Endothelial cell of umbilical vein (primary cell): ENCODE results near the gene GPSM1. TPM values are rescaled to one million over a fixed set of nuclear protein-coding genes. Genes with fewer than 3 reads are reported as not detected.

ENCODE experiments used
- BruUV-seq: library from RNA; stranded (reverse); fragments of 400-500 nt; replicated peaks from 2 replicates; lab custom pipeline; 2021; lab: Mats Ljungman, UMichigan
- CTCF ChIA-PET: fragments of 300-600, 350-600 bp; sonication (Branson Sonifier 250); formaldehyde crosslinking; loops from one replicate; lab custom pipeline; 2021; ENCODE audit warnings: antibody characterized with exemption, inconsistent platforms; lab: Charles Lee
- POLR2A ChIA-PET: fragments of 300-600, 350-600 bp; sonication (Branson Sonifier 250); formaldehyde crosslinking; loops from one replicate; lab custom pipeline; 2021; ENCODE audit warnings: antibody characterized with exemption, inconsistent platforms; lab: Charles Lee
- DNase-seq: peaks from one replicate; pipeline ENCODE4 v3.0.0-alpha.2; 2011; ENCODE audit warnings: low read depth, low spot score
- FAIRE-seq: peaks from 2 replicates; lab custom pipeline; 2011; peaks lifted over from hg19 to GRCh38; lab: Jason Lieb, UNC
- H2AFZ ChIP-seq: 2 replicates; pipeline ENCODE4 v1.6.0; 2012; ENCODE audit warnings: low read depth, low read length, control low read depth, inconsistent platforms
- H3K27ac ChIP-seq: 2 replicates; pipeline ENCODE4 v1.5.1; 2011; ENCODE audit warnings: low read depth, mild to moderate bottlenecking, control low read depth, low read length, moderate library complexity; ENCODE audit not compliant: insufficient read depth
- H3K27me3 ChIP-seq, 2 experiments: 2 replicates each; pipeline versions ENCODE4 v1.6.0 to v1.6.1; 2011; ENCODE audit warnings: low read length in 2 of 2, mixed read lengths in 1 of 2; ENCODE audit not compliant: control insufficient read depth in 2 of 2, insufficient read depth in 2 of 2
- H3K36me3 ChIP-seq, 2 experiments: 2 replicates in 1 of 2; 3 replicates in 1 of 2; pipeline ENCODE4 v1.5.1; 2011; ENCODE audit warnings: low read length in 2 of 2, mild to moderate bottlenecking in 1 of 2, moderate library complexity in 1 of 2; ENCODE audit not compliant: control insufficient read depth in 2 of 2, insufficient read depth in 2 of 2; ENCODE audit errors: extremely low read depth in 1 of 2
- H3K4me1 ChIP-seq: 3 replicates; pipeline ENCODE4 v1.5.1; 2011; ENCODE audit warnings: mild to moderate bottlenecking, low read length; ENCODE audit not compliant: control insufficient read depth, insufficient read depth; ENCODE audit errors: extremely low read depth
- H3K4me2 ChIP-seq: 2 replicates; pipeline ENCODE4 v1.6.1; 2011; ENCODE audit warnings: low read length, control low read depth, mixed read lengths; ENCODE audit not compliant: insufficient read depth
- H3K4me3 ChIP-seq, 3 experiments: fragments of 200-600 bp in 1 of 3; sonication (generic), shearing (Covaris generic) in 1 of 3; replicated peaks in 1 of 3; 2 replicates each; pipeline ENCODE4 v1.5.1; 2011 to 2016; ENCODE audit warnings: control low read depth in 3 of 3, low read length in 3 of 3, mild to moderate bottlenecking in 2 of 3, inconsistent platforms in 1 of 3, low read depth in 1 of 3, moderate library complexity in 1 of 3; ENCODE audit not compliant: insufficient read depth in 1 of 3
- H3K79me2 ChIP-seq: 2 replicates; pipeline ENCODE4 v1.6.0; 2012; ENCODE audit warnings: low read length, inconsistent platforms; ENCODE audit not compliant: control insufficient read depth, insufficient read depth
- H3K9ac ChIP-seq: replicated peaks from 2 replicates; pipeline ENCODE3; 2011; ENCODE audit warnings: low read length, control low read depth; ENCODE audit not compliant: insufficient read depth; ENCODE audit errors: extremely low read depth
- H3K9me1 ChIP-seq: replicated peaks from 3 replicates; pipeline ENCODE4 v1.6.0; 2011; ENCODE audit warnings: mild to moderate bottlenecking, low read length; ENCODE audit not compliant: control insufficient read depth, insufficient read depth; ENCODE audit errors: extremely low read depth
- H3K9me3 ChIP-seq: replicated peaks from 2 replicates; pipeline ENCODE4 v1.5.1; 2012; ENCODE audit warnings: low read length, inconsistent platforms; ENCODE audit not compliant: control insufficient read depth, insufficient read depth
- H4K20me1 ChIP-seq: replicated peaks from 2 replicates; pipeline ENCODE3; 2011; ENCODE audit warnings: mild to moderate bottlenecking, low read length; ENCODE audit not compliant: control insufficient read depth, insufficient read depth; ENCODE audit errors: extremely low read depth
- EZH2 ChIP-seq: IDR thresholded peaks from 2 replicates; pipeline ENCODE4 v1.6.1; 2012; ENCODE audit warnings: borderline replicate concordance, low read depth, mild to moderate bottlenecking, moderate library complexity, low read length, inconsistent platforms; ENCODE audit not compliant: severe bottlenecking
- FOS ChIP-seq: IDR thresholded peaks from 2 replicates; pipeline ENCODE4 v1.6.1; 2011; ENCODE audit warnings: mild to moderate bottlenecking, low read length, moderate library complexity, borderline replicate concordance; ENCODE audit not compliant: insufficient read depth
- GATA2 ChIP-seq: IDR thresholded peaks from 2 replicates; pipeline ENCODE4 v1.7.0; 2011; ENCODE audit warnings: low read depth, mild to moderate bottlenecking, moderate library complexity, mixed read lengths, low read length; ENCODE audit not compliant: insufficient read length, insufficient read depth
- JUN ChIP-seq: IDR thresholded peaks from 2 replicates; pipeline ENCODE4 v1.6.1; 2011; ENCODE audit warnings: borderline replicate concordance, low read depth; ENCODE audit not compliant: insufficient read length, insufficient read depth
- MYC ChIP-seq: IDR thresholded peaks from one replicate; pipeline ENCODE4 v1.6.1; 2011; ENCODE audit warnings: mild to moderate bottlenecking, low read depth, low read length
- POLR2A ChIP-seq: IDR thresholded peaks from 2 replicates; pipeline ENCODE4 v1.6.1; 2012; ENCODE audit warnings: low read depth, mild to moderate bottlenecking, control low read depth, low read length
- POLR2AphosphoS5 ChIP-seq: IDR thresholded peaks from 2 replicates; pipeline ENCODE4 v1.6.1; 2012; ENCODE audit warnings: low read depth, mild to moderate bottlenecking, control low read depth, low read length, moderate library complexity; ENCODE audit not compliant: insufficient read depth
- dilution Hi-C: fragments of 300-500 bp; cut with MboI; formaldehyde crosslinking; loops from one replicate; pipeline ENCODE4 v1.15.0; 2019; ENCODE audit warnings: low sequenced_read_pairs; ENCODE audit not compliant: extremely low pct_ligation_motif_present
- intact Hi-C: fragments of 100-400 bp; cut with micrococcal nuclease; formaldehyde crosslinking; loops from one replicate; pipeline ENCODE4 v1.10.0; 2022
- polyA plus RNA-seq, 4 experiments: library from polyadenylated mRNA; depleted of rRNA in 3 of 4; stranded (reverse) in 3 of 4; unstranded in 1 of 4; fragments of >200 nt; gene quantifications; 2 replicates each; pipeline versions ENCODE4 v1.2.1 to v1.2.3, GENCODE V29; 2011 to 2012; ENCODE audit warnings: missing spikeins in 1 of 4
- total RNA-seq: library from RNA; stranded (reverse); gene quantifications from 2 replicates; pipeline ENCODE4 v1.2.3, GENCODE V29; 2021
- TF ChIP-seq, protein P1 (sequence below), 2 donors: IDR thresholded peaks; 1 replicate in 1 of 2; 2 replicates in 1 of 2; pipeline ENCODE4 v1.5.1; 2011; ENCODE audit warnings: low read length in 2 of 2, mild to moderate bottlenecking in 2 of 2, moderate library complexity in 2 of 2, control low read depth in 1 of 2, inconsistent platforms in 1 of 2, low read depth in 1 of 2; ENCODE audit not compliant: insufficient read depth in 1 of 2; ENCODE audit errors: extremely low read depth in 1 of 2
- TF ChIP-seq, protein P2 (sequence below): IDR thresholded peaks from 2 replicates; pipeline ENCODE4 v1.6.1; 2011; ENCODE audit not compliant: insufficient read depth, insufficient read length

The GPSM1 gene
- total and polyA plus RNA-seq, 2 donors (not counting 3 experiments of a cell fraction or from before 2014, with no cell fraction given): 34.6 to 47.1 TPM

DNA sequence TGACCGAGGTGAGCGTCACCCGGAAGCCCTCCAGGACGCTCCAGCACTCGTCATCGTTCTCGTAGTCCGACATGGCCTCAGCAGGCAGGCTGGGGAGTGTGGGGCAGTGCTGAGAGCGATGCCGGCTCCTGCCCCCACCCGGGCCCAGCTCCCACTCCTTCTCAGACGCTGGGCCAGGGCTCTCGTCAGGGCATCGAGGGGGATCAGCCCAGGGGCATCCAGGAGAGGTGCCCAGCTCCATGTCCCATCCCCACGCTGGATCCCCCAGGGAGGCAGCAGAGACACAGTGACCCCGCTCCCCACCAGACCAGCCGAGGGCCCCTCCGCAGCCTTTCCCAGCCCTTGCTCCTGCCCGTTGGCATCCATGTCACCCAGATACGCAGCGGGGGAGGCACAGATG is 44.7 kb downstream of the GPSM1 start:
- POLR2A ChIA-PET: no interaction called here
- dilution Hi-C loops (no loop called here), intact Hi-C loops (no loop called here)
- Histone ChIP-seq H4K20me1 (no peaks in the 10 kb centered on the region), H3K79me2 (no peaks in the 10 kb centered on the region), H3K4me2 (no peak overlapping the region), H3K27ac (no peak overlapping the region), H3K9me1 (no peaks in the 10 kb centered on the region), H3K9ac (no peak overlapping the region), H3K4me3 (no peak overlapping the region), H3K27me3 (no peaks in the 10 kb centered on the region), H3K9me3 (no peaks in the 10 kb centered on the region), H2AFZ (no peak overlapping the region), H3K4me1 (no peaks in the 10 kb centered on the region), H3K36me3 (no peaks in the 10 kb centered on the region)
- TF ChIP-seq JUN: no peak
- no peak for TF ChIP-seq FOS
- no peak for TF ChIP-seq EZH2
- TF ChIP-seq POLR2AphosphoS5: no peak
- no peak for TF ChIP-seq POLR2A
- TF ChIP-seq MYC: no peak
- TF ChIP-seq, protein P1, sequence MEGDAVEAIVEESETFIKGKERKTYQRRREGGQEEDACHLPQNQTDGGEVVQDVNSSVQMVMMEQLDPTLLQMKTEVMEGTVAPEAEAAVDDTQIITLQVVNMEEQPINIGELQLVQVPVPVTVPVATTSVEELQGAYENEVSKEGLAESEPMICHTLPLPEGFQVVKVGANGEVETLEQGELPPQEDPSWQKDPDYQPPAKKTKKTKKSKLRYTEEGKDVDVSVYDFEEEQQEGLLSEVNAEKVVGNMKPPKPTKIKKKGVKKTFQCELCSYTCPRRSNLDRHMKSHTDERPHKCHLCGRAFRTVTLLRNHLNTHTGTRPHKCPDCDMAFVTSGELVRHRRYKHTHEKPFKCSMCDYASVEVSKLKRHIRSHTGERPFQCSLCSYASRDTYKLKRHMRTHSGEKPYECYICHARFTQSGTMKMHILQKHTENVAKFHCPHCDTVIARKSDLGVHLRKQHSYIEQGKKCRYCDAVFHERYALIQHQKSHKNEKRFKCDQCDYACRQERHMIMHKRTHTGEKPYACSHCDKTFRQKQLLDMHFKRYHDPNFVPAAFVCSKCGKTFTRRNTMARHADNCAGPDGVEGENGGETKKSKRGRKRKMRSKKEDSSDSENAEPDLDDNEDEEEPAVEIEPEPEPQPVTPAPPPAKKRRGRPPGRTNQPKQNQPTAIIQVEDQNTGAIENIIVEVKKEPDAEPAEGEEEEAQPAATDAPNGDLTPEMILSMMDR (IDR thresholded peaks at IDR 0.05; ENCODE audit: extremely low read depth in 1 of 2, insufficient read depth in 1 of 2, low read depth in 1 of 2, low read length in 2 of 2): no peak
- TF ChIP-seq GATA2: no peak
- TF ChIP-seq, protein P2, sequence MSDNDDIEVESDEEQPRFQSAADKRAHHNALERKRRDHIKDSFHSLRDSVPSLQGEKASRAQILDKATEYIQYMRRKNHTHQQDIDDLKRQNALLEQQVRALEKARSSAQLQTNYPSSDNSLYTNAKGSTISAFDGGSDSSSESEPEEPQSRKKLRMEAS: no peak
- FAIRE-seq (no peak), DNase-seq (no peak)
- no TSS peak for BruUV-seq
- CTCF ChIA-PET: interaction anchor here (0.8 to 0.9 kb wide), 2 partner anchors 17 to 59 kb away, joined by 3 to 4 read pairs; no protein-coding TSS in a partner anchor
